B cell (primary cell): Measurements from ENCODE around the gene MAN1A1.

Experiments
- CTCF ChIP-seq: fragments of 200-600 bp; IDR thresholded peaks from one replicate; pipeline ENCODE4 v1.8.0; 2022; ENCODE audit warnings: antibody characterized with exemption, mild to moderate bottlenecking
- EZH2 ChIP-seq: IDR thresholded peaks from 2 replicates; pipeline ENCODE4 v1.6.1; 2012; ENCODE audit warnings: borderline replicate concordance, low read depth, mild to moderate bottlenecking, moderate library complexity, low read length; ENCODE audit not compliant: insufficient read depth, poor library complexity, severe bottlenecking

GRCh38 chr6:119353696-119354095 lies 4.1 kb upstream of the MAN1A1 start:
- TF ChIP-seq CTCF (no peak), EZH2 (no peak)
